Thoracic aorta (tissue), 2 donors: ENCODE data around the gene ACSS2. TPM values are rescaled to one million over a fixed set of nuclear protein-coding genes. Genes with fewer than 3 reads are reported as not detected.

Experiments used
- ATAC-seq: fragments of 150-250 bp; one replicate; pipeline ENCODE4 v1.8.0; 2017; ENCODE audit warnings: low read depth; ENCODE audit not compliant: insufficient number of reproducible peaks, low FRiP score
- DNase-seq: peaks from one replicate; pipeline ENCODE4 v3.0.0-alpha.2; 2020; ENCODE audit warnings: low spot score
- H3K27ac ChIP-seq, 2 donors: fragments of 200-600 bp; sonication (generic); 1 replicate in 1 of 2; 2 replicates in 1 of 2; pipeline ENCODE4 v1.5.1; 2016; ENCODE audit warnings: mild to moderate bottlenecking in 2 of 2, moderate library complexity in 2 of 2
- H3K27me3 ChIP-seq: fragments of 200-600 bp; sonication (generic); replicated peaks from 2 replicates; pipeline ENCODE4 v1.6.0; 2016; ENCODE audit warnings: mild to moderate bottlenecking; ENCODE audit not compliant: insufficient read depth
- H3K36me3 ChIP-seq: fragments of 200-600 bp; sonication (generic); one replicate; pipeline ENCODE4 v1.5.1; 2016
- H3K4me1 ChIP-seq, 2 donors: fragments of 200-600 bp; sonication (generic); 1 replicate in 1 of 2; 2 replicates in 1 of 2; pipeline versions ENCODE4 v1.5.1 to v1.6.0; 2016; ENCODE audit warnings: low read depth in 2 of 2, mild to moderate bottlenecking in 1 of 2; ENCODE audit not compliant: control insufficient read depth in 1 of 2
- H3K4me3 ChIP-seq: fragments of 200-600 bp; sonication (generic); 2 replicates; pipeline ENCODE4 v1.5.1; 2016; ENCODE audit warnings: mild to moderate bottlenecking
- H3K9me3 ChIP-seq: fragments of 200-600 bp; sonication (generic); 2 replicates; pipeline ENCODE4 v1.5.1; 2016
- total RNA-seq, 2 donors: library from RNA; depleted of rRNA; stranded (reverse); fragments of >200 nt; gene quantifications; one replicate each; pipeline versions ENCODE4 v1.1.0 to v1.2.3, GENCODE V29; 2016
- TF ChIP-seq, protein P1 (sequence below): fragments of 200-600 bp; sonication (generic); IDR thresholded peaks from one replicate; pipeline ENCODE4 v1.5.1; 2019; ENCODE audit warnings: antibody characterized with exemption

ACSS2 gene
- total RNA-seq, 2 donors from 2014 or later, result 65.9 to 95.4 TPM

DNA sequence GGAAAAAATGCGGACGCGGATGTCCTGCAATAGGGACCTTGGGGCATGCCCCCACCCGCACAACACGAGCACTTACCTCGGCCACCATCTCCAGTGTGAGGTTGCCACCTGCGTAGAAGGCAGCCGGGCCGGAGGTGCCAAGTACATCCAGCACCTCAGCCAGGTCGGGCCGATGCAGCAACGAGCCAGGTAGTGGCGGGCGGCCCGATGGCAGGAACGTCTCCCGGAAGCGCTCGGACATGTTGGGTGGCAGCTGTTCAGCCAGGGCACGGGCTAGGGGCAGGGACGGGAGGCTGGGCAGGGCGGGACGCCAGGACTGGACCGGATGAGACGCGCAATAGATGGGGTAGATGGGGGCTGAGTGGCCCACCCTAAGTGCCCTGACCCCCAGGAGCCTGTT lies 17.0 kb upstream of the ACSS2 start:
- TF ChIP-seq, protein P1, sequence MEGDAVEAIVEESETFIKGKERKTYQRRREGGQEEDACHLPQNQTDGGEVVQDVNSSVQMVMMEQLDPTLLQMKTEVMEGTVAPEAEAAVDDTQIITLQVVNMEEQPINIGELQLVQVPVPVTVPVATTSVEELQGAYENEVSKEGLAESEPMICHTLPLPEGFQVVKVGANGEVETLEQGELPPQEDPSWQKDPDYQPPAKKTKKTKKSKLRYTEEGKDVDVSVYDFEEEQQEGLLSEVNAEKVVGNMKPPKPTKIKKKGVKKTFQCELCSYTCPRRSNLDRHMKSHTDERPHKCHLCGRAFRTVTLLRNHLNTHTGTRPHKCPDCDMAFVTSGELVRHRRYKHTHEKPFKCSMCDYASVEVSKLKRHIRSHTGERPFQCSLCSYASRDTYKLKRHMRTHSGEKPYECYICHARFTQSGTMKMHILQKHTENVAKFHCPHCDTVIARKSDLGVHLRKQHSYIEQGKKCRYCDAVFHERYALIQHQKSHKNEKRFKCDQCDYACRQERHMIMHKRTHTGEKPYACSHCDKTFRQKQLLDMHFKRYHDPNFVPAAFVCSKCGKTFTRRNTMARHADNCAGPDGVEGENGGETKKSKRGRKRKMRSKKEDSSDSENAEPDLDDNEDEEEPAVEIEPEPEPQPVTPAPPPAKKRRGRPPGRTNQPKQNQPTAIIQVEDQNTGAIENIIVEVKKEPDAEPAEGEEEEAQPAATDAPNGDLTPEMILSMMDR, result no peak
- no peak overlapping the region for H3K4me3 ChIP-seq
- H3K9me3 ChIP-seq, result no peaks in the 10 kb centered on the region
- H3K4me1 ChIP-seq, result no peaks in the 10 kb centered on the region
- no peaks in the 10 kb centered on the region for H3K27me3 ChIP-seq
- ATAC-seq (no peak), DNase-seq (no peak)
- no peak overlapping the region for H3K27ac ChIP-seq
- H3K36me3 ChIP-seq, result peaks cover 24% of the 10 kb centered on the region

DNA sequence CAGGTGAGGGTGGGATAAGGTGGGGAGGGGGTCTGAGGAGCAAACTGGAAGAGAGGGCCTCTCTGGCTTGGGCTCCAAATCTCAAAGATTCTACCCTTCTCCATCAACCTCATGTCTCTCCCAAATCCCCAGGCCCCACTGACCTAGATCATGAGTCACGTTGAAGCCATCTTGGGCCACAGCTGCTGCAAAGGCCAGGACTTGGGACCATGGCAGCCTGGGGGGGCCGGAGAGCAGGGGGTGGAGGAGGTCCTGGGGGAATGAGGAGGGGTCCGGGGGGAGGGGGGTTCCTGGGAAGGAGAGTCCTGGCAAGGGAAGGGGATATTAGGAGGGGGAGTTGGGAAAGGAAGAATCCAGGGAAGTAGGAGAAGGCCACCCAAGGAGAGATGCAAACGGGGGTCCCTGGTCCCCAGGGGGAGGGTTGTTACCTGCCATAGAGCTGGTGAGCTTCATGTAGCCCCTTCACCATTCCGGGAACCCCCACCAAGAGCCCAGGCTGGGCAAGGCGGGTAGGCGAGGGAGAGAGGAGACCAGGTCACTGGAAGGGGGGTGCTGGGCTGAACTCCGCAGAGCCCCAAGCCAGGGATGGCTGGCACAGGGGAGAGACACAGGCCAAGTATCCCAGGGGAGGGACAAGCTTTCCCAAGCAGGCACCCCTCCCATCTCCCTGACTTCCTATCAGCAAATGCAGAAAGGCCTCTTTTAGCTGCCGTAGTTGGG lies 16.4 kb upstream of the ACSS2 start:
- Histone ChIP-seq H3K4me1 (no peaks in the 10 kb centered on the region), H3K27me3 (no peaks in the 10 kb centered on the region), H3K27ac (no peak overlapping the region), H3K36me3 (peaks cover 18% of the 10 kb centered on the region), H3K4me3 (no peak overlapping the region), H3K9me3 (no peaks in the 10 kb centered on the region)
- DNase-seq, result no peak
- TF ChIP-seq, protein P1, result no peak
- ATAC-seq, result no peak

DNA sequence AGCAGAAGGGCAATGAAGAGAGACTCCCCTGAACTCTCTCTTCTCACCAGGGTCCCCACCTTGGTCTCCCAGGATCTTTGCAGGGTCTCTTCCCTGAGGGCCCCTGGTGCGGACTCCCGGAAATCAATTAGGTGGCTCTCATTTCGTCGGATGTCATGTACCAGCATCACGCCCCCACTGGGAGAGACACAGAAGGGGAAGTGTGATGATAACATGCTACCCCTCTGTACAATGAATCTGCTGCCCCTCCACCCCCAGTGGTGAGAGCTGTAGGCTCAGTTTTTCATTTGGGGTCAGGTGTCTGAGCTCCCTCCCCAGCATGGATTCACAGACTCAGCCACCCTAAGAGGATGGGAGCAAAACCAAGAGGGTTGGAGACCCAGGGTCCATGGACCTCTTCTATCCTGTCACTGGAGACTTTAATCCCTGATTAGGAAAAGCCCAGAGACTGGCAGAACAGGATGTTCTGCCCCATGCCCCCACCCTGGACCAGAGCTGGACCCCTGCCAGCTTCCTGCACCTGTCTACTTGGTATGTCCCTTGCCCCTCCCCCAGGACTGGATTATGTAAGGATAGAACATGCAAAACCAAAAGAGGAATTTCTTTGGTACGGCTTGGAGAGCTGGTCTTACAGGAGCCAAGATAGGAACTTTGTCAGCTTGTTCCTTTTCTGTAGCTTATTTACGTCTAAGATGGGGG lies 14.9 kb upstream of the ACSS2 start:
- no peak for ATAC-seq
- TF ChIP-seq, protein P1, result no peak

DNA sequence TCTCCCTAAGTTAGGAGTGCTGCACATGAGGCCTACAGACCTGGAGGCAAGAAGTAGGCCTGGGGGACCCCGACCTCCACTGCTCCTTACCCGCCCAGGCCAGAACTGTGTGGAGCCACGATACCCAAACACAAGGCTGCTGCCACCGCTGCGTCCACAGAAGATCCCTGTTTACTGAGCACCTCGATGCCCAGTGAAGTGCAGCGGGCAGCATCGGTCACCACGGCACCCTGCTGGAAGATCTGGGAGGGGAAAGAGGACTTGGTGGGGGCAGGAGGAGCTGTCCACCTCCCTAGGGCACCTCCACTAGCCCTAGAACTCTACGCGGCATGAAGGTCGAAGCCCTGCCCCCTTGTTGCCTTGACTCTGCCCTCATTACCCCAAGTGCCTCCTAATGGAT lies 13.7 kb upstream of the ACSS2 start:
- no peaks in the 10 kb centered on the region for H3K9me3 ChIP-seq
- peaks cover 5% of the 10 kb centered on the region for H3K36me3 ChIP-seq
- no peaks in the 10 kb centered on the region for H3K4me1 ChIP-seq
- H3K27ac ChIP-seq, result no peak overlapping the region
- H3K27me3 ChIP-seq, result no peaks in the 10 kb centered on the region
- H3K4me3 ChIP-seq, result no peak overlapping the region
- ATAC-seq, result no peak
- TF ChIP-seq, protein P1, result no peak
- DNase-seq, result no peak

More for the DNA sequence above, 14.9 kb upstream of the ACSS2 start:
- H3K4me3 ChIP-seq, result no peak overlapping the region
- H3K27me3 ChIP-seq, result no peaks in the 10 kb centered on the region
- H3K27ac ChIP-seq, result no peak overlapping the region
- H3K36me3 ChIP-seq, result peaks cover 9% of the 10 kb centered on the region
- no peaks in the 10 kb centered on the region for H3K4me1 ChIP-seq
- no peaks in the 10 kb centered on the region for H3K9me3 ChIP-seq
- DNase-seq, result no peak

DNA sequence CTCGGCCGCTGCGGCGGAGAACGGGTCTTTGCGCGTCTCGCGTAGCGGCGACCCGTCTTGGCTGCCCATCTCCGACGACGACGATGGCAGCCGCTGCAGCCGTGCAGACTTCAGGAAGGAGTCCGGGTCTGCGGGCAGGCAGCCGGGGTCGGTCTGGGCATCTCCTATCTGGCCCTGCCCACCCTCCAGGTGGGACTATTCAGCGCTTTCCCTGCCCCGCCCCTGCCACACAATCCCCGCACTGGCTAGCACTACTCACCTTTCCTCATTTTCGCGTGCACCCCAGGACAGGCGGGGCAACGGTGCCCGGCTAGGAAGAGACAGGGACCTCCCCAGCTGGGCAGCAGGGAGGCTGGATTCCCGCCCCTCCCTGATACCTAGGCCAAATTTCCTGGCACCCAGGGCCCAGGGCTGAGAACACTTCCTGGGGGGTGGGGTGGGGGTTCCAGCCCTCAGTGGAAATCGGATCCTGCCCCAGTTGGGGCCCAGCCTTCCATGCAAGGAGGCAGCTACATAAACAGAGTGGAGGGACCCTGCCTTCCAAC lies 12.9 kb upstream of the ACSS2 start:
- ATAC-seq (no peak), DNase-seq (no peak)
- peaks cover 5% of the 10 kb centered on the region for H3K36me3 ChIP-seq
- no peaks in the 10 kb centered on the region for H3K4me1 ChIP-seq
- no peak overlapping the region for H3K4me3 ChIP-seq
- H3K9me3 ChIP-seq, result no peaks in the 10 kb centered on the region
- TF ChIP-seq, protein P1, result no peak
- no peaks in the 10 kb centered on the region for H3K27me3 ChIP-seq
- no peak overlapping the region for H3K27ac ChIP-seq
